GM10248 (cell line): ENCODE data around the gene IRF4.

Source experiments
- CTCF ChIA-PET: fragments of 300-600 bp; sonication (Branson Sonifier 250); formaldehyde crosslinking; extraction: SDS; loops from one replicate; lab custom pipeline; 2021; ENCODE audit warnings: antibody characterized with exemption; lab: Yijun Ruan, JAX
- POLR2A ChIA-PET: fragments of 350-650 bp; sonication (Branson Sonifier 250); formaldehyde crosslinking; extraction: SDS; loops from one replicate; lab custom pipeline; 2020; ENCODE audit warnings: antibody characterized with exemption; lab: Yijun Ruan, JAX
- DNase-seq: peaks from one replicate; pipeline ENCODE4 v3.0.0; 2012; ENCODE audit errors: extremely low spot score
- TF ChIP-seq, protein P1 (sequence below): IDR thresholded peaks from 2 replicates; pipeline ENCODE4 v1.5.1; 2012; ENCODE audit warnings: mild to moderate bottlenecking, low read depth; ENCODE audit errors: extremely low read depth, missing control alignments, control extremely low read depth

The IRF4 gene

GRCh38 chr6:391559-392440 lies at the start of gene IRF4:
Gene IRF4, plus strand, starts transcription at chr6:391752. Its CDS starts 1,401 bp downstream, at chr6:393153.
- TF ChIP-seq, protein P1, sequence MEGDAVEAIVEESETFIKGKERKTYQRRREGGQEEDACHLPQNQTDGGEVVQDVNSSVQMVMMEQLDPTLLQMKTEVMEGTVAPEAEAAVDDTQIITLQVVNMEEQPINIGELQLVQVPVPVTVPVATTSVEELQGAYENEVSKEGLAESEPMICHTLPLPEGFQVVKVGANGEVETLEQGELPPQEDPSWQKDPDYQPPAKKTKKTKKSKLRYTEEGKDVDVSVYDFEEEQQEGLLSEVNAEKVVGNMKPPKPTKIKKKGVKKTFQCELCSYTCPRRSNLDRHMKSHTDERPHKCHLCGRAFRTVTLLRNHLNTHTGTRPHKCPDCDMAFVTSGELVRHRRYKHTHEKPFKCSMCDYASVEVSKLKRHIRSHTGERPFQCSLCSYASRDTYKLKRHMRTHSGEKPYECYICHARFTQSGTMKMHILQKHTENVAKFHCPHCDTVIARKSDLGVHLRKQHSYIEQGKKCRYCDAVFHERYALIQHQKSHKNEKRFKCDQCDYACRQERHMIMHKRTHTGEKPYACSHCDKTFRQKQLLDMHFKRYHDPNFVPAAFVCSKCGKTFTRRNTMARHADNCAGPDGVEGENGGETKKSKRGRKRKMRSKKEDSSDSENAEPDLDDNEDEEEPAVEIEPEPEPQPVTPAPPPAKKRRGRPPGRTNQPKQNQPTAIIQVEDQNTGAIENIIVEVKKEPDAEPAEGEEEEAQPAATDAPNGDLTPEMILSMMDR, result no peak
- ChIA-PET CTCF (interaction anchor here (1.0 to 6.6 kb wide), 7 partner anchors 8 to 201 kb away, joined by 3 to 39 read pairs (median 4); no protein-coding TSS in a partner anchor), POLR2A (interaction anchor here (0.5 to 4.6 kb wide), 67 partner anchors 8 to 1508 kb away, joined by 3 to 93 read pairs (median 6); partner anchors contain the start of gene DUSP22)
- peak; percentile 92 for DNase-seq

- TF ChIP-seq, protein P1, result no peak
- POLR2A ChIA-PET, result interaction anchor here (2.4 kb wide), 1 partner anchor 49 kb away, joined by 8 read pairs; the partner anchor contains the start of gene IRF4
- peak; percentile 85 for DNase-seq
- CTCF ChIA-PET, result interaction anchor here (0.7 to 17.6 kb wide), 11 partner anchors 10 to 153 kb away, joined by 3 to 420 read pairs (median 5); partner anchors contain the start of gene IRF4
Measured at GRCh38 chr6:341914-342831, 49.4 kb upstream of the IRF4 start.

GRCh38 chr6:342832-343179 lies 48.7 kb upstream of the IRF4 start:
- ChIA-PET POLR2A (interaction anchor here (2.4 kb wide), 1 partner anchor 49 kb away, joined by 8 read pairs; the partner anchor contains the start of gene IRF4), CTCF (interaction anchor here (0.7 to 17.6 kb wide), 7 partner anchors 10 to 154 kb away, joined by 3 to 420 read pairs (median 17); partner anchors contain the start of gene IRF4)
- no peak for DNase-seq
- TF ChIP-seq, protein P1, result no peak

- no peak for DNase-seq
- CTCF ChIA-PET, result interaction anchor here (0.9 to 17.6 kb wide), 4 partner anchors 9 to 154 kb away, joined by 3 to 420 read pairs (median 69); no protein-coding TSS in a partner anchor
- POLR2A ChIA-PET, result no interaction called here
- TF ChIP-seq, protein P1, result no peak
Measured at GRCh38 chr6:343226-343935, 48.2 kb upstream of the IRF4 start.

- TF ChIP-seq, protein P1, result no peak
- ChIA-PET CTCF (interaction anchor here (1.2 to 1.6 kb wide), 4 partner anchors 11 to 176 kb away, joined by 3 to 10 read pairs (median 4); no protein-coding TSS in a partner anchor), POLR2A (interaction anchor here (0.6 to 1.4 kb wide), 3 partner anchors 22 to 68 kb away, joined by 3 read pairs; partner anchors contain the start of gene IRF4)
- no peak for DNase-seq
Measured at GRCh38 chr6:343960-344815, 47.4 kb upstream of the IRF4 start.
